Activated CD4-positive, alpha-beta memory T cell treated with anti-CD3 and anti-CD28 coated beads, Interleukin-2, amount 10 ng/mL, durations not matched to agents 7 days and 5 days (primary cell): Measurements from ENCODE around the gene ROBO2. TPM values are rescaled to one million over a fixed set of nuclear protein-coding genes. Genes with fewer than 3 reads are reported as not detected.

Experiments used
- CTCF ChIA-PET: fragments of 350-600 bp; sonication (Branson Sonifier 250); formaldehyde crosslinking; loops from one replicate; lab custom pipeline; 2021; ENCODE audit warnings: antibody characterized with exemption, inconsistent platforms; lab: Charles Lee
- POLR2A ChIA-PET: fragments of 350-600 bp; sonication (Branson Sonifier 250); formaldehyde crosslinking; loops from one replicate; lab custom pipeline; 2021; ENCODE audit warnings: antibody characterized with exemption; lab: Charles Lee
- DNase-seq: peaks from one replicate; pipeline ENCODE4 v3.0.0-alpha.2; 2020
- H3K27ac Mint-ChIP-seq: one replicate; pipeline ENCODE4 v1.8.0; 2021; ENCODE audit warnings: mild to moderate bottlenecking, mixed read lengths
- H3K27me3 Mint-ChIP-seq: one replicate; pipeline ENCODE4 v1.8.0; 2021; ENCODE audit warnings: mixed read lengths
- H3K36me3 Mint-ChIP-seq: one replicate; pipeline ENCODE4 v1.8.0; 2021; ENCODE audit warnings: low read depth, mixed read lengths
- H3K4me1 Mint-ChIP-seq: one replicate; pipeline ENCODE4 v1.8.0; 2021; ENCODE audit warnings: mixed read lengths
- H3K4me3 Mint-ChIP-seq: one replicate; pipeline ENCODE4 v1.8.0; 2021; ENCODE audit warnings: mild to moderate bottlenecking, mixed read lengths
- H3K9me3 Mint-ChIP-seq: one replicate; pipeline ENCODE4 v1.8.0; 2021; ENCODE audit warnings: mixed read lengths
- total RNA-seq, 2 experiments: library from RNA; stranded (reverse); gene quantifications; one replicate each; pipeline ENCODE4 v1.2.3, GENCODE V29; 2021

ROBO2 gene
- total RNA-seq, 2 experiments from 2014 or later: not detected

GRCh38 chr3:77414881-77415280 is 375.0 kb downstream of the ROBO2 start:
- Mint-ChIP-seq H3K9me3 (peaks cover 15% of the 10 kb centered on the region), H3K27me3 (no peaks in the 10 kb centered on the region), H3K4me3 (no peak overlapping the region), H3K4me1 (no peaks in the 10 kb centered on the region), H3K27ac (no peak overlapping the region), H3K36me3 (no peaks in the 10 kb centered on the region)
- no peak for DNase-seq
- ChIA-PET CTCF (no interaction called here), POLR2A (no interaction called here)

DNA sequence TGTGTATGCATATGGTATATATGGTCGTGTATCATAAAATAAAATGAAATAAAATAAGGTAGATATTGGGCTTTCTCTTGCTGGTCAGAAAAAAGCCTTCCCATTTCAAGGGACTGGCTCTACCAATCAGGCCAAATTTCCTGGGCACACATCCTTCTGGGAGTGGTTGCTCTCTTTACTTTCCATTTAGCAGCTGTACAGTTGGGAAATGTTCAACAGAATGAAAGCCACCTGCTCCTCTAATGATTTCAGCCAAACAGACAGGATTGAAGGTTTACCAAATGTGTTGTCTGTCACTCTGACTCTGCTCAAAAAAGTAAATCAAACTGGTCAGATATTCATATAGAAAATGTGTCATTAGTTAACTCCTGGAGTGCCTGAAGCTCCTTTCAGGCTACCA is 380.4 kb downstream of the ROBO2 start:
- ChIA-PET POLR2A (no interaction called here), CTCF (no interaction called here)
- H3K27me3 Mint-ChIP-seq: no peaks in the 10 kb centered on the region
- no peak for DNase-seq
- no peaks in the 10 kb centered on the region for H3K36me3 Mint-ChIP-seq
- no peak overlapping the region for H3K27ac Mint-ChIP-seq
- no peaks in the 10 kb centered on the region for H3K4me1 Mint-ChIP-seq
- H3K9me3 Mint-ChIP-seq: peaks cover 2% of the 10 kb centered on the region
- H3K4me3 Mint-ChIP-seq: no peak overlapping the region

- no peak for DNase-seq
- no peak overlapping the region for H3K27ac Mint-ChIP-seq
- peaks cover 6% of the 10 kb centered on the region for H3K9me3 Mint-ChIP-seq
- no peaks in the 10 kb centered on the region for H3K36me3 Mint-ChIP-seq
- H3K4me1 Mint-ChIP-seq: no peaks in the 10 kb centered on the region
- ChIA-PET CTCF (no interaction called here), POLR2A (no interaction called here)
- no peak overlapping the region for H3K4me3 Mint-ChIP-seq
- no peaks in the 10 kb centered on the region for H3K27me3 Mint-ChIP-seq
Observed at GRCh38 chr3:77421916-77422315, 382.0 kb downstream of the ROBO2 start.

DNA sequence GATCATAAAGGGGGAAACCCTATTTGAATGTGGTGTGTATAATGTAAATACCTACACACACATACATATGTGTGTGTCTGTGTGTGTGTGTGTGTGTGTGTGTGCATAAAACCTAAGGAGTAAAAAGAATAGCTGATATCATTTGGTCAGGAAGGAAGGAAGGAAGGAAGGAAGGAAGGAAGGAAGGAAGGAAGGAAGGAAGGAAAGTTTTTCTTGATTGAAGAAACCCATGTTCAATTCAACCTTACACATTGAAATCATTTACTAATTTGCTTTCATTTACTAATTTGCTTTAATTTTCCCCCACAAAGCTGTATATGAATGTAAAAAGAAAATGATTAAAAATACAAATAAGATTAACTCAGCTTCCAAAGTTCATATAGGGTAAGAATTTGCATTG is 386.6 kb downstream of the ROBO2 start:
- POLR2A ChIA-PET: no interaction called here

DNA sequence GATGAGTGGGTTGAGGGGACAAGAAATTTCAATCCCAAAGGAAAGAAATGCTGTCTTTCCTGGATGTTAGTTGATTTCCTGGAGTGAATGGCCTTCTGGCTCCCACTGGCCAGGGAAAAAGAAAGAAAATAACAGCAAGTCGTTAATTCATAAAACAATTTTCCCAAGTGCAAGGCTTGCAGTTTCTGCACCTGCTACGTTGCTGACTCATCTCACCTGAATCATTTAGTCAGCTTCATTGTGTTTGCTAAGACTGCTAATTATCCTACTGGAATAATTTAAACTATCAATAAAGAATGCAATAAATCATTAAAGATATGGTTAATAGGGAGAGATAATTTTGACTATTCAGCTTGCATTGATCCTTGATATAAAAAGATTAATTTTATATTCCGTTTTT is 387.6 kb downstream of the ROBO2 start:
- H3K4me3 Mint-ChIP-seq: no peak overlapping the region
- H3K27me3 Mint-ChIP-seq: no peaks in the 10 kb centered on the region
- no peaks in the 10 kb centered on the region for H3K4me1 Mint-ChIP-seq
- no peak overlapping the region for H3K27ac Mint-ChIP-seq
- no peaks in the 10 kb centered on the region for H3K36me3 Mint-ChIP-seq
- peaks cover 16% of the 10 kb centered on the region for H3K9me3 Mint-ChIP-seq
- POLR2A ChIA-PET: no interaction called here
- DNase-seq: no peak
- CTCF ChIA-PET: no interaction called here

More for the DNA sequence above, 386.6 kb downstream of the ROBO2 start:
- Mint-ChIP-seq H3K27me3 (no peaks in the 10 kb centered on the region), H3K4me3 (no peak overlapping the region), H3K4me1 (no peaks in the 10 kb centered on the region), H3K36me3 (no peaks in the 10 kb centered on the region), H3K9me3 (peaks cover 12% of the 10 kb centered on the region), H3K27ac (no peak overlapping the region)
- CTCF ChIA-PET: no interaction called here
- no peak for DNase-seq

DNA sequence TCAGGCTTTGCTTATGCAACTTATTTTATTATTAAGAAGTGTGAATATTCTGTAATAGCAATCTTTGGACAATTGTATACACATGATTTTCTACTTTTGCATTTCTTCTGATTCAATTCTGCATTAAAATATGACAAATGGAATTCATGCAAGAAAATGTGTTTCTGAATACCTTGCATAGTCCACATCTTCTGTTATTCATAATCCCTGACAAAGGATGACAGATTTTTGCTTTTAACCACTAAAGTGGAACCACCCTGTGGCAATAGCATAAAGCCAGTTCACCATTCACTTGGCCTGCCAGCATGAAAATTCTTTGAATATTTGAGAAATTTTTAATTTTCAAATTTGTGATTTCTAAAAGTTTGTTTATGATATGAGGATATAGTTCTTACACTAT is 397.0 kb downstream of the ROBO2 start:
- H3K9me3 Mint-ChIP-seq: peaks cover 11% of the 10 kb centered on the region
- no peak overlapping the region for H3K4me3 Mint-ChIP-seq
- no peak for DNase-seq
- no peaks in the 10 kb centered on the region for H3K36me3 Mint-ChIP-seq
- ChIA-PET CTCF (no interaction called here), POLR2A (no interaction called here)
- no peak overlapping the region for H3K27ac Mint-ChIP-seq
- no peaks in the 10 kb centered on the region for H3K4me1 Mint-ChIP-seq
- H3K27me3 Mint-ChIP-seq: no peaks in the 10 kb centered on the region

GRCh38 chr3:77446084-77446483 is 406.2 kb downstream of the ROBO2 start:
- ChIA-PET CTCF (no interaction called here), POLR2A (no interaction called here)
- Mint-ChIP-seq H3K9me3 (peaks cover 14% of the 10 kb centered on the region), H3K27me3 (no peaks in the 10 kb centered on the region), H3K4me3 (no peak overlapping the region), H3K27ac (no peak overlapping the region), H3K36me3 (no peaks in the 10 kb centered on the region), H3K4me1 (no peaks in the 10 kb centered on the region)
- no peak for DNase-seq

DNA sequence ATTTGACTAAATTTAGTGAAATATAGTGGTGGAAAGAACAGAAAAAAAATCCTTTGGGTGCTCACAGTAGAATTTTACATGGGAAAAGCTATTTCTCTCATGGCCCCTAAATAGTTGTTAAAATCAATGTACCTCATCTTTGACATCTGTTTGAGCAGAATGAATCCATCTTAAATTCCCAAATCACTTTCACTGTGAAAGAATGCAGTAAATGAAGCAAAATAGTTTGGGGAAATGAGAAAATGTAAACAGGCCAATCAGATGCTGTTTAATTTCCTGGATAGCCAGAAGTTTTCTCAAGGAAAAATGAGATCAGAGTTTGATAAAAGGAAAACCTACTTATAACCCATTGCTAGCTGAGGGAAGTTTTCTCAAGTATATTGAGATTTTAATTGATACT is 406.9 kb downstream of the ROBO2 start:
- DNase-seq: no peak
- H3K36me3 Mint-ChIP-seq: no peaks in the 10 kb centered on the region
- H3K4me1 Mint-ChIP-seq: no peaks in the 10 kb centered on the region
- no peak overlapping the region for H3K4me3 Mint-ChIP-seq
- H3K9me3 Mint-ChIP-seq: peaks cover 13% of the 10 kb centered on the region
- H3K27me3 Mint-ChIP-seq: no peaks in the 10 kb centered on the region
- H3K27ac Mint-ChIP-seq: no peak overlapping the region
- ChIA-PET POLR2A (no interaction called here), CTCF (no interaction called here)

- ChIA-PET POLR2A (no interaction called here), CTCF (no interaction called here)
- Mint-ChIP-seq H3K9me3 (peaks cover 11% of the 10 kb centered on the region), H3K4me1 (no peaks in the 10 kb centered on the region), H3K36me3 (no peaks in the 10 kb centered on the region), H3K27ac (no peak overlapping the region), H3K4me3 (no peak overlapping the region), H3K27me3 (no peaks in the 10 kb centered on the region)
- DNase-seq: no peak
Observed at GRCh38 chr3:77449459-77450350, 409.8 kb downstream of the ROBO2 start.

- ChIA-PET CTCF (no interaction called here), POLR2A (no interaction called here)
- Mint-ChIP-seq H3K4me3 (no peak overlapping the region), H3K27ac (no peak overlapping the region), H3K27me3 (no peaks in the 10 kb centered on the region), H3K9me3 (peaks cover 17% of the 10 kb centered on the region), H3K4me1 (no peaks in the 10 kb centered on the region), H3K36me3 (no peaks in the 10 kb centered on the region)
- DNase-seq: no peak
Observed at GRCh38 chr3:77456431-77456830, 416.5 kb downstream of the ROBO2 start.

GRCh38 chr3:77456906-77457305 is 417.0 kb downstream of the ROBO2 start:
- Mint-ChIP-seq H3K27me3 (no peaks in the 10 kb centered on the region), H3K4me1 (no peaks in the 10 kb centered on the region), H3K27ac (no peak overlapping the region), H3K36me3 (no peaks in the 10 kb centered on the region), H3K9me3 (peaks cover 17% of the 10 kb centered on the region), H3K4me3 (no peak overlapping the region)
- no peak for DNase-seq
- ChIA-PET CTCF (no interaction called here), POLR2A (no interaction called here)

DNA sequence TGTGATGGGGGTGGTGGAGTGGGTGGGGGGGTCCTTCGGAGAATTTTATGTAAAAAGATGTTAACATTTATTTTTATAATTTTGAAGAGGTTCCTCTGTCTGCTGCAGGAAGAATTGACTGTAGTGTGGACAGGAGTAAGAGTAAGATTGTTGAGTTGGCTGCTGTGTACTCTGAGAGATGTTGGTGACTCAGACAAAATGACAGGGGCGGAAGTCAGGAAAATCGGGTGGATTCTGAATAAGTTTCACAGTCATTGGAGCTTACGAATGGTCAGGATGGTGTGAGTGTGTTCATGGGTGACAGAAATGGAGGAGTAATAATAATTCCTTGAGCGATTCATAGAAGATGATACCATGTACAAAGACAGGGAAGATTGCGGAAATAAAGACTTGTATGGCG is 420.0 kb downstream of the ROBO2 start:
- CTCF ChIA-PET: no interaction called here
- no peaks in the 10 kb centered on the region for H3K36me3 Mint-ChIP-seq
- DNase-seq: no peak

DNA sequence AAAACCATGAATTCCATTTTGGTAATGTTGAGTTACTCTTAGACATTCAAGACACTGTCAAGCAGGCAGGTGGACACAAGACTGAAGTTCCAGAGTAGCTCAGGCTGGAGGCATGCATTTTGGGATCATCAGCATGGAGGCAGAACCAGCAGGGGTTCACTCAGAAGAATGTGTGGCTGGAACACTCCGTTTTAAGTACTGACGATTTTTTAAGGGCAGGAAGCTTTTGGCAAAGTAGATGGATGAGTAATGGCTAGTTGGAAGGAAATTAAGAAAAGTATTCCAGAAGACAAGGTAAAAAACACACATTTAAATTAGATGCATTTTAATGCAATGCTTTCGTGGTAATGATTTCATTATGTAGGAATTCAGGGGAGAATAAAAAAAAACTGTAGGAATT is 420.4 kb downstream of the ROBO2 start:
- H3K4me3 Mint-ChIP-seq: no peak overlapping the region
- H3K36me3 Mint-ChIP-seq: no peaks in the 10 kb centered on the region
- POLR2A ChIA-PET: no interaction called here
- peaks cover 15% of the 10 kb centered on the region for H3K9me3 Mint-ChIP-seq
- no peak for DNase-seq
- H3K27me3 Mint-ChIP-seq: no peaks in the 10 kb centered on the region
- no peaks in the 10 kb centered on the region for H3K4me1 Mint-ChIP-seq
- CTCF ChIA-PET: no interaction called here
- no peak overlapping the region for H3K27ac Mint-ChIP-seq

More for the DNA sequence above, 420.0 kb downstream of the ROBO2 start:
- H3K27ac Mint-ChIP-seq: no peak overlapping the region
- peaks cover 15% of the 10 kb centered on the region for H3K9me3 Mint-ChIP-seq
- no peak overlapping the region for H3K4me3 Mint-ChIP-seq
- H3K27me3 Mint-ChIP-seq: no peaks in the 10 kb centered on the region
- H3K4me1 Mint-ChIP-seq: no peaks in the 10 kb centered on the region
- POLR2A ChIA-PET: no interaction called here

- POLR2A ChIA-PET: no interaction called here
- Mint-ChIP-seq H3K27ac (no peak overlapping the region), H3K27me3 (no peaks in the 10 kb centered on the region), H3K36me3 (no peaks in the 10 kb centered on the region), H3K4me3 (no peak overlapping the region), H3K9me3 (peaks cover 15% of the 10 kb centered on the region), H3K4me1 (no peaks in the 10 kb centered on the region)
- CTCF ChIA-PET: no interaction called here
- DNase-seq: no peak
Observed at GRCh38 chr3:77462951-77463350, 423.1 kb downstream of the ROBO2 start.
